Omental fat pad (tissue), 4 donors: ENCODE measurements around the gene MRPL32. TPM values are rescaled to one million over a fixed set of nuclear protein-coding genes. Genes with fewer than 3 reads are reported as not detected.

Experiments
- total RNA-seq, 4 donors: library from RNA; depleted of rRNA; stranded (reverse); fragments of >200 nt; gene quantifications; one replicate each; pipeline ENCODE4 v1.1.0, GENCODE V29; 2016

The MRPL32 gene
- total RNA-seq, 4 donors from 2014 or later, result 57.6 to 131 (median 73.4) TPM

Other genes with a start within 250 kb of the MRPL32 start
- 10 to 100 TPM in 2 of 4 donors, 1 to 10 TPM in 2; 4.2 to 13.7 (median 10.0) TPM for gene C7orf25, start 20.3 kb upstream of the MRPL32 start, total RNA-seq
- gene PSMA2, start 202 bp upstream of the MRPL32 start, total RNA-seq, result 10 to 100 TPM; 55.3 to 76.1 (median 68.9) TPM
- under 1 TPM; 0.09 to 0.32 (median 0.12) TPM for gene HECW1, start 180.3 kb downstream of the MRPL32 start, total RNA-seq